ENCODE data around the gene SORCS1.

DNA sequence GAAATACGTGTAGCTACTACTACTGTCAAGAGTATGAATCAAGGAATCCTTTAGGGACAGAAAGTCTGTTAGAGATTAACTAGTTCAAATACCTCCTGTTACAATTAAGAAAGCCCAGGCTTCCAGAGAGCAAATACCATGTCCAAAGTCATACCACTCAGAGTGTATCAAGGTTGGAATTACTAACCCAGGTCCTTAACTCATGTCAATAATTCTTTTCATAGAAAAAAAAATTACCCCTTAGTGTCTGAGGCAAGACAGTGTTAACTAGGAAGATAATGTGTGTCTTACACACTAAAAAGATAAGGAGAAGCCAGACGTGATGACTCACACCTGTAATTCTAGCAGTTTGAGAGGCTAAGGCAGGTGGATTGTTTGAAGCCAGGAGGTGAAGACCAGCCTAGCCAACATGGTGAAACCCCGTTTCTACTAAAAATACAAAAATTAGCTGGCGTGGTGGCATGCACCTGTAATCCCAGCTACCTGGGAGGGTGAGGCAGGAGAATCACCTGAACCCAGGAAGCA, 423.4 kb downstream of the SORCS1 start:
- no peak for TF ChIP-seq EZH2 (IDR thresholded peaks at IDR 0.05; ENCODE audit: borderline replicate concordance, low read length)
- TF ChIP-seq, protein P1, sequence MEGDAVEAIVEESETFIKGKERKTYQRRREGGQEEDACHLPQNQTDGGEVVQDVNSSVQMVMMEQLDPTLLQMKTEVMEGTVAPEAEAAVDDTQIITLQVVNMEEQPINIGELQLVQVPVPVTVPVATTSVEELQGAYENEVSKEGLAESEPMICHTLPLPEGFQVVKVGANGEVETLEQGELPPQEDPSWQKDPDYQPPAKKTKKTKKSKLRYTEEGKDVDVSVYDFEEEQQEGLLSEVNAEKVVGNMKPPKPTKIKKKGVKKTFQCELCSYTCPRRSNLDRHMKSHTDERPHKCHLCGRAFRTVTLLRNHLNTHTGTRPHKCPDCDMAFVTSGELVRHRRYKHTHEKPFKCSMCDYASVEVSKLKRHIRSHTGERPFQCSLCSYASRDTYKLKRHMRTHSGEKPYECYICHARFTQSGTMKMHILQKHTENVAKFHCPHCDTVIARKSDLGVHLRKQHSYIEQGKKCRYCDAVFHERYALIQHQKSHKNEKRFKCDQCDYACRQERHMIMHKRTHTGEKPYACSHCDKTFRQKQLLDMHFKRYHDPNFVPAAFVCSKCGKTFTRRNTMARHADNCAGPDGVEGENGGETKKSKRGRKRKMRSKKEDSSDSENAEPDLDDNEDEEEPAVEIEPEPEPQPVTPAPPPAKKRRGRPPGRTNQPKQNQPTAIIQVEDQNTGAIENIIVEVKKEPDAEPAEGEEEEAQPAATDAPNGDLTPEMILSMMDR (IDR thresholded peaks at IDR 0.05; ENCODE audit: low read length) = no peak
